OCI-M1 (cell line): ENCODE data around the gene TCAP.

Source experiments
- DNase-seq: peaks from one replicate; lab custom pipeline; 2025; lab: John Stamatoyannopoulos, UW

TCAP gene

DNA sequence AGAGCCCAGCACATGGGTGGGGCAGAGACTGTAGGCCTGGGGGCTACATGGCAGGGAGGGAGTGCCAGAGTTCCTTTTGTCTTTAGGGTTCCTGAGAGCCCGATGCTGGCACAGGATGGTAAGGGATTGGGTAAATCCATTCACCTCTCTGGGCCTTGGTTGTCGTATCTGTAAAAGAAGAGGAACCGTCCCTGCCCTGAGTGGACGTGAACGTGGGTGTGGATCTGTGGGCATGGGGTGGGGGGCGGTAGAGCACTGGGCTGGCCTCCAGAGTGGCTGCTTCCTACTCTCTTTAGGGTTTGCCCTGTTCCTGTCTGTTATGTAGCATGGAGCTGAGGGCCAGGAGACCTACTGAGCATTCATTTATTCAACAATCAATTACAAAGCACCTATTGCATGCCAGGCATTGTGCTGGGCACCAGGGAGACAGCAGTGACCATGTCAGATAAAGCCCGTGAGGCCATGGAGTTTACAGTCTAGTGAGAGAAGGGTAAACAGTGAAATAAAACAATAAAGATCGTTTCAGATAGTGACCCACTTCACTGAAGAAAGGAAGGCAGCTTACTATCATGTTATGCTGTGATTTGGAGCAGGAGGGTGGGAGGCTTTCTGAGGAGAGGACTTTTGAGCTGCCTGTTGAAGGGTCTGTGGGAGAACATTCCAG lies 13.1 kb upstream of the TCAP start:
- DNase-seq = no peak

- no peak for DNase-seq
Measured at GRCh38 chr17:39652587-39653315, 12.4 kb upstream of the TCAP start.

GRCh38 chr17:39653316-39653661 lies 11.9 kb upstream of the TCAP start:
- no peak for DNase-seq

DNA sequence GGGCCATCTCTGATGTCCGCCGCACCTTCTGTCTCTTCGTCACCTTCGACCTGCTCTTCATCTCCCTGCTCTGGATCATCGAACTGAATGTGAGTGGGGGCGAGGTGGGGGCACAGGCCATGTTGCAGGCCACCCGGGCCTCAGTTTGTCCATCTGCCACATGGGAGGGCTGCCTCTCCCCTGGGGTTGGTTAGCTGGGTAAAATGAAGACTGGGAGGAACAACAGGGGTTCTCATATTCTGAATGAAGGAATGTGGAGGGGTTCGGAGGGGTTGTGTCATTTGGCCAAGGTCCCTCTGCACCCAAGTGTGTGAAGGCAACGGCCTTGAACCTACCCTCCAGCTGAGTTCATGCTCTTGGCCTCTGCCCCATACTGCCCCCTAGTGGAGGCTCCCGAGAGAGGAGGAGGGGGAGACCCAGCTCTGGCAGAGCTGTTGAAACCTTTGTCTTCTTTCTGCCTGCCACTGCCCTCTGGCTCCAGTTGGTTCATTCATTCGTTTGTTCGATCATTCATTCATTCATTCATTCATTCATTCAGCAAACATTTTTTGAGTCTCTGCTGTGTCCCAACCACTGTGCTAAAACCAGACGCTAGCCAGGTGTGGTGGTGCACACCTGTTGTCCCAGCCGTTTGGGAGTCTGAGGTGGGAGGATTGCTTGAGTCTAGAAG lies 11.4 kb upstream of the TCAP start:
- peak; percentile 80 for DNase-seq

DNA sequence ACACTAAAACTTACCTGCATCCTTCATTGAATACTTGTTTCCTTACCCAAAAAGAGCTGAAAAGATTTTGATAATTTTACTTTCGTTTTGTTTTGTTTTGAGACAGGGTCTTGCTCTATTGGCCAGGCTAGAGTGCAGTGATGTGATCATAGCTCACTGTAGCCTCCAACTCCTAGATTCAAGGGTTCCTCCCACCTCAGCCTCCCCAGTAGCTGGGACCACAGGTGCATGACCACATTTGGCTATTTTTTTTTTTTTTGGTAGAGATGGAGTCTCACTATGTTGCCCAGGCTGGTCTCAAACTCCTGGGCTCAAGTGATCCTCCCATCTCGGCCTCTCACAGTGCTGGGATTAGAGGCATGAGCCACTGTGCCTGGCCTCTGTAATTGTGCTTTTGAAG lies 10.0 kb upstream of the TCAP start:
- DNase-seq = no peak

GRCh38 chr17:39658346-39658745 lies 6.8 kb upstream of the TCAP start:
- no peak for DNase-seq

- DNase-seq = no peak
Measured at GRCh38 chr17:39658760-39659159, 6.4 kb upstream of the TCAP start.

- DNase-seq = no peak
Measured at GRCh38 chr17:39659279-39660010, 5.7 kb upstream of the TCAP start.

DNA sequence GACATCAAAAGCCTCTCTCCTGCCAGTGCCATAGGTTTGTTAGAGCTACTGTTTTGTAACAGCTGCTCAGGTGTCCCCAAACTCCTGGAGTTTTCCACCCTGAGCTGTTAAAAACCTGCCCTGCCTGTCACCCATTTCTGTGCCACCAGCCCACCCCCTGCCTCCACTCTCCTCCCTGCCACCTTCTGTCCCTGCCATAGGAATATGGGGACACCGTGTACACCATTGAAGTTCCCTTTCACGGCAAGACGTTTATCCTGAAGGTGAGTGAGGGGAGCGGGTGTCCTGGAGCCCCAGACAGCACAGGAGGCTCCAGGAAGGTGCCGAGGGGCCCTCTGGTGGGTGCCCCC lies 5.2 kb upstream of the TCAP start:
- no peak for DNase-seq

DNA sequence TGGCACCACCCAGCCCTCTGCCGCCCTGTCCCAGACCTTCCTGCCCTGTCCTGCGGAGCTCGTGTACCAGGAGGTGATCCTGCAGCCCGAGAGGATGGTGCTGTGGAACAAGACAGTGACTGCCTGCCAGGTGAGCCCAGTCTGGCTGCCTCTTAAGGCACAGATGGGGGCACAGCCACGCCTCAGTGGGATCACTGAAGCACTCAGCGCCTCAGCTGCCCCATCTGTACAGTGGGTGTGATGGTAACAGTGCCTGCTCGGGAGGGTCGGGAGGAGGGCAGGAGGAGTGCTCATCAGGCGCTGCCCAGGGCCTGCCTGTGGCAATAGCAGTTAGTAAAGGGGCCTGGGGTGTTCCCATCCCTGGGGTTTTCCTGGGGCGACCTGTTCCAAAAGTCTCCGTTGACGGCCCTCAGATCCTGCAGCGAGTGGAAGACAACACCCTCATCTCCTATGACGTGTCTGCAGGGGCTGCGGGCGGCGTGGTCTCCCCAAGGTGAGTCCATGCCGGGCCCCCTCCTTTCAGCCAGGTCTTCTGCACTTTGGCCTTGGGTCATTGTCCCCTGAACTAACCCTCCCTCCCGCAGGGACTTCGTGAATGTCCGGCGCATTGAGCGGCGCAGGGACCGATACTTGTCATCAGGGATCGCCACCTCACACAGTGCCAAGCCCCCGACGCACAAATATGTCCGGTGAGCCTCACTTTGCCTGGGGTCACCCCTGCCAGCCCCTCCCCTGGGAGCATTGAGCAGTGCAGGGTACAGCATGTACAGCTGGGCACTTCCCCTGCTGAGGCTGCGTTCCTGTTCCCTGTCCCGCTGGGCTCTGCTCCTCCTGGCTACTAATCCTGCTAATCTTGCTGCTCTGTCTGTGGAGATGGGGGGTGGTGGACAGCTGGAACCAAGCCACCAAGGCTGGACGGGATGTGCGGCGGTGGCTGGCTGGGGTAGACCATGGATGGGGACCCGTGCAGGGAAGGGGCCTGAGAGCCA lies 4.5 kb upstream of the TCAP start:
- DNase-seq = no peak

GRCh38 chr17:39661744-39662541 lies 3.2 kb upstream of the TCAP start:
- no peak for DNase-seq

- DNase-seq = no peak
Measured at GRCh38 chr17:39662551-39663339, 2.4 kb upstream of the TCAP start.

DNA sequence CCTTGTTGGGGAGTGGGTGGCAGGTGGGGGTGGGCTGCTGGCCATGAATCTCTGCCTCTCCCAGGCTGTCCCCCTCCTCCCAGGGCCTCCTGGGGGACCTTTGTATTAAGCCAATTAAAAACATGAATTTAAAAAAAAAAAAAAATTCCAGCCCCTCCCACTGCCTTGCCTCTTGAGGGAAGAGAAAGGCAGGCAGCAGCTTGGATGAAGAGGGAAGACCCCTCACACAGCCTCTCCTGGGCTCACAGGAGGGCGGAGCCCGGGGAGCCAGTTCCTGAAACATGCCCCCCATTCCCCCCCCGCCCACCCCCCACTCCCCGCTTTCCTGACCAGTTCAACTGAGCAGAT lies 1.8 kb upstream of the TCAP start:
- no peak for DNase-seq

GRCh38 chr17:39663688-39664580 lies 1.2 kb upstream of the TCAP start:
- peak; percentile 66 for DNase-seq

DNA sequence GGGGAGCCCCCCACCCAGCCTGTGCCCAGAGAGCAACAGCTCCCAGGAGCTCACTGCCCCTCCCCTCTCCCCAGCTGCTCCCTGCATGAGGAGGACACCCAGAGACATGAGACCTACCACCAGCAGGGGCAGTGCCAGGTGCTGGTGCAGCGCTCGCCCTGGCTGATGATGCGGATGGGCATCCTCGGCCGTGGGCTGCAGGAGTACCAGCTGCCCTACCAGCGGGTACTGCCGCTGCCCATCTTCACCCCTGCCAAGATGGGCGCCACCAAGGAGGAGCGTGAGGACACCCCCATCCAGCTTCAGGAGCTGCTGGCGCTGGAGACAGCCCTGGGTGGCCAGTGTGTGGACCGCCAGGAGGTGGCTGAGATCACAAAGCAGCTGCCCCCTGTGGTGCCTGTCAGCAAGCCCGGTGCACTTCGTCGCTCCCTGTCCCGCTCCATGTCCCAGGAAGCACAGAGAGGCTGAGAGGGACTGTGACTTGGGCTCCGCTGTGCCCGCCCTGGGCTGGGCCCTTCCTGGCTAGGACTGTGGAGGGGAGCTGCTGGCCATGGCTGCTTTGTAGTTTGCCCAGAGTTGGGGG lies 584 bp downstream of the TCAP start:
- no peak for DNase-seq

DNA sequence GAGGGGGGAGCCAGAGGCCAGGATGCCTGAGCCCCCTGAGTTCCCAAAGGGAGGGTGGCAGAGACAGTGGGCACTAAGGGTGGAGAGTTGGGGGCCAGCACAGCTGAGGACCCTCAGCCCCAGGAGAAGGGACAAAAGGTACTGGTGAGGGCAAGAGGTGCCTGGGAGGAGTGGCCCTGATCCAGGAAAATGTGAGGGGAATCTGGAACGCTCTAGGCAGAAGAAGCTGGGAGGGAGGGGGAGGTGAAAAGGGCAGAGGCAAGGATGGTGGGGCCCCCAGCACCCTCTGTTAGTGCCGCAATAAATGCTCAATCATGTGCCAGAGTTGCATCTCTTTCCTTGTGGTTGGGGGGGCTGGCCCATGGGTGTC lies 1.1 kb downstream of the TCAP start:
- DNase-seq = no peak

- DNase-seq = no peak
Measured at GRCh38 chr17:39666601-39667261, 1.6 kb downstream of the TCAP start.

GRCh38 chr17:39667262-39667944 lies 2.3 kb downstream of the TCAP start:
- DNase-seq = peak; percentile 78
